SK-N-MC (cell line): ENCODE measurements around the gene MRAP.

Experiments
- EZH2 ChIP-seq: fragments of 200-600 bp; sonication (generic); IDR thresholded peaks from one replicate; pipeline ENCODE4 v1.6.1; 2017; ENCODE audit warnings: antibody characterized with exemption
- FOXP2 ChIP-seq: optimal IDR thresholded peaks from 2 replicates; pipeline ENCODE3; 2011; ENCODE audit warnings: mild to moderate bottlenecking, moderate library complexity; ENCODE audit not compliant: insufficient read depth; ENCODE audit errors: extremely low read length, control extremely low read depth
- POLR2AphosphoS5 ChIP-seq: IDR thresholded peaks from 2 replicates; pipeline ENCODE4 v1.6.1; 2012; ENCODE audit warnings: mild to moderate bottlenecking, low read depth, low read length, borderline replicate concordance

DNA sequence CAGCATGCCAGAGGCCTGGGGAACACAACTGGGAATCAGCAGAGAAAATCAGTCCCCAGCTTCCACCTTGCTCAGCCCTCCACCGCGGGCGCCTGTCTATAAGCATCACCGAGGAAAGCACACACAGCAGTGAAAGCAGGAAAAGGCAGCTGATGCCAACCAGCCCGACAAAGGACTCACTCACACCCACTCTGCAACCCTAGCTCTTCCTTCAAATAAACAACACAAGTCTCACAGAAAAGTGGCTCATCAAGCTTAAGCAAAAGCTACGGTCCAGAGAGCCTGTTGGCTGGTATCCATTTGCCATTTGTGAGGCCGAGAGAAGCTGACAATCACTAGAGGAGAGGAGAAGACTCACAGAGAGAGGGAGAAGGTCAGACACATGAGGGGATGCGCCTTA, 27.1 kb downstream of the MRAP start:
- TF ChIP-seq EZH2 (no peak), POLR2AphosphoS5 (no peak), FOXP2 (no peak)
